Epithelial cell of proximal tubule (primary cell): ENCODE results near the gene FBN3. TPM values are rescaled to one million over a fixed set of nuclear protein-coding genes. Genes with fewer than 3 reads are reported as not detected.

Experiments used
- DNase-seq: peaks from one replicate; pipeline ENCODE4 v3.0.0-alpha.2; 2011; ENCODE audit warnings: low read depth
- H3K4me3 ChIP-seq: 2 replicates; pipeline ENCODE4 v1.5.1; 2011; ENCODE audit warnings: low read depth, mild to moderate bottlenecking, low read length
- CTCF ChIP-seq: conservative IDR thresholded peaks from 2 replicates; pipeline ENCODE4 v1.5.1; 2012; ENCODE audit warnings: low read depth, mild to moderate bottlenecking, low read length
- total RNA-seq: library from RNA; depleted of rRNA; stranded (reverse); fragments of >200 nt; gene quantifications from 2 replicates; pipeline ENCODE4 v1.2.3, GENCODE V29; 2015

Gene FBN3
- total RNA-seq, 1 donor from 2014 or later = 0.06 TPM

GRCh38 chr19:8129061-8129618 lies 20.3 kb downstream of the FBN3 start:
- H3K4me3 ChIP-seq = no peak overlapping the region
- no peak for DNase-seq
- no peak for TF ChIP-seq CTCF

- no peak for DNase-seq
- no peak for TF ChIP-seq CTCF
These were observed 20.8 kb downstream of the FBN3 start for GRCh38 chr19:8128551-8128950.

GRCh38 chr19:8127311-8127710 lies 22.1 kb downstream of the FBN3 start:
- H3K4me3 ChIP-seq = no peak overlapping the region
- TF ChIP-seq CTCF = no peak
- DNase-seq = no peak

More at GRCh38 chr19:8128551-8128950, 20.8 kb downstream of the FBN3 start:
- H3K4me3 ChIP-seq = no peak overlapping the region

- TF ChIP-seq CTCF = no peak
- DNase-seq = no peak
- H3K4me3 ChIP-seq = no peak overlapping the region
These were observed 22.9 kb downstream of the FBN3 start for GRCh38 chr19:8126511-8126910.

- TF ChIP-seq CTCF = no peak
- no peak overlapping the region for H3K4me3 ChIP-seq
- no peak for DNase-seq
These were observed 23.4 kb downstream of the FBN3 start for GRCh38 chr19:8126008-8126407.

- no peak overlapping the region for H3K4me3 ChIP-seq
- no peak for DNase-seq
- no peak for TF ChIP-seq CTCF
These were observed 25.7 kb downstream of the FBN3 start for GRCh38 chr19:8123683-8124082.

GRCh38 chr19:8120636-8121480 lies 28.5 kb downstream of the FBN3 start:
- DNase-seq = no peak
- TF ChIP-seq CTCF = no peak
- H3K4me3 ChIP-seq = no peak overlapping the region
